SK-N-SH (cell line): ENCODE data around the gene PRKN. TPM values are rescaled to one million over a fixed set of nuclear protein-coding genes. Genes with fewer than 3 reads are reported as not detected.

Experiments
- CTCF ChIA-PET: fragments of 300-600, 350-600 bp; formaldehyde crosslinking; extraction: SDS; loops from one replicate; lab custom pipeline; 2021; lab: Yijun Ruan, JAX
- POLR2A ChIA-PET: fragments of 350-600 bp; sonication (Branson Sonifier 250); formaldehyde crosslinking; extraction: SDS; loops from one replicate; lab custom pipeline; 2020; ENCODE audit warnings: antibody characterized with exemption, inconsistent platforms; lab: Yijun Ruan, JAX
- DNase-seq: peaks from one replicate; pipeline ENCODE4 v3.0.0; 2012
- H2AFZ ChIP-seq: fragments of 200-600 bp; sonication (generic); 2 replicates; pipeline ENCODE4 v1.8.1; 2016; ENCODE audit warnings: antibody characterized with exemption, mild to moderate bottlenecking, low read depth
- H3F3A ChIP-seq: fragments of 200-600 bp; sonication (generic); replicated peaks from 2 replicates; pipeline ENCODE3; 2016; ENCODE audit warnings: antibody characterized with exemption, mild to moderate bottlenecking; ENCODE audit not compliant: insufficient read depth
- H3K27ac ChIP-seq, 2 experiments: fragments of 200-500 bp in 1 of 2; fragments of 200-600 bp in 1 of 2; sonication (Bioruptor generic) in 1 of 2; sonication (generic), shearing (Covaris generic) in 1 of 2; 2 replicates each; pipeline versions ENCODE4 v1.5.1 to v1.6.1; 2014 to 2016; ENCODE audit warnings: low read depth in 2 of 2, inconsistent platforms in 1 of 2, low read length in 1 of 2, mild to moderate bottlenecking in 1 of 2, mixed read lengths in 1 of 2
- H3K27me3 ChIP-seq: fragments of 200-600 bp; sonication (generic), shearing (Covaris generic); 2 replicates; pipeline ENCODE4 v1.6.1; 2016; ENCODE audit warnings: mixed run types; ENCODE audit not compliant: insufficient read depth
- H3K36me3 ChIP-seq, 2 experiments: fragments of 200-500 bp in 1 of 2; fragments of 200-600 bp in 1 of 2; sonication (Bioruptor generic) in 1 of 2; sonication (generic) in 1 of 2; replicated peaks in 1 of 2; 2 replicates each; pipeline versions ENCODE3 to v1.5.1; 2014 to 2016; ENCODE audit warnings: low read length in 1 of 2, mild to moderate bottlenecking in 1 of 2; ENCODE audit not compliant: insufficient read depth in 2 of 2, control insufficient read depth in 1 of 2
- H3K4me1 ChIP-seq, 2 experiments: fragments of 200-500 bp in 1 of 2; fragments of 200-600 bp in 1 of 2; sonication (Bioruptor generic) in 1 of 2; sonication (generic), shearing (Covaris generic) in 1 of 2; 2 replicates each; pipeline versions ENCODE4 v1.5.1 to v1.6.1; 2014 to 2016; ENCODE audit warnings: low read depth in 1 of 2, low read length in 1 of 2, mixed run types in 1 of 2; ENCODE audit not compliant: insufficient read depth in 2 of 2, control insufficient read depth in 1 of 2
- H3K4me2 ChIP-seq: fragments of 200-600 bp; sonication (generic), shearing (Covaris generic); 2 replicates; pipeline ENCODE4 v1.6.1; 2017; ENCODE audit warnings: mixed run types
- H3K4me3 ChIP-seq, 2 experiments: fragments of 200-500 bp in 1 of 2; fragments of 200-600 bp in 1 of 2; sonication (Bioruptor generic) in 1 of 2; sonication (generic), shearing (Covaris generic) in 1 of 2; 2 replicates each; pipeline versions ENCODE4 v1.5.1 to v1.8.1; 2014 to 2016; ENCODE audit warnings: low read depth in 2 of 2, inconsistent platforms in 1 of 2, low read length in 1 of 2, mild to moderate bottlenecking in 1 of 2, mixed read lengths in 1 of 2, moderate library complexity in 1 of 2
- H3K79me2 ChIP-seq: fragments of 200-600 bp; sonication (generic); 2 replicates; pipeline ENCODE4 v1.8.1; 2017; ENCODE audit warnings: mild to moderate bottlenecking; ENCODE audit not compliant: insufficient read depth
- H3K9ac ChIP-seq: fragments of 200-600 bp; sonication (generic); 2 replicates; pipeline ENCODE4 v1.6.1; 2017; ENCODE audit warnings: mixed run types
- H3K9me2 ChIP-seq: fragments of 200-600 bp; sonication (generic); 2 replicates; pipeline ENCODE4 v1.6.1; 2017; ENCODE audit warnings: mixed run types
- H3K9me3 ChIP-seq: fragments of 200-600 bp; sonication (generic); 2 replicates; pipeline ENCODE4 v1.6.1; 2017; ENCODE audit warnings: mixed run types, mild to moderate bottlenecking, moderate library complexity
- H4K20me1 ChIP-seq: fragments of 200-600 bp; sonication (generic); 2 replicates; pipeline ENCODE4 v1.6.1; 2017; ENCODE audit warnings: mild to moderate bottlenecking, mixed run types; ENCODE audit not compliant: insufficient read depth
- EZH2phosphoT487 ChIP-seq: fragments of 200-600 bp; sonication (generic); IDR thresholded peaks from 2 replicates; pipeline ENCODE4 v1.6.1; 2017; ENCODE audit warnings: low read depth, mixed run types, mild to moderate bottlenecking, antibody characterized with exemption, moderate library complexity, borderline replicate concordance
- FOXJ3 ChIP-seq: sonication (generic); formaldehyde crosslinking; IDR thresholded peaks from 2 replicates; pipeline ENCODE4 v1.5.1; 2020; ENCODE audit warnings: mild to moderate bottlenecking, missing genetic modification reagents
- JUND ChIP-seq: IDR thresholded peaks from 2 replicates; pipeline ENCODE4 v1.4.0; 2012
- MAX ChIP-seq: IDR thresholded peaks from 2 replicates; pipeline ENCODE4 v1.4.0; 2012; ENCODE audit warnings: low read depth
- MXI1 ChIP-seq: IDR thresholded peaks from 2 replicates; pipeline ENCODE4 v1.6.1; 2012; ENCODE audit warnings: mild to moderate bottlenecking, low read depth, low read length, improper control_type of control experiment
- PBX3 ChIP-seq: IDR thresholded peaks from 2 replicates; pipeline ENCODE4; 2012
- RAD21 ChIP-seq: IDR thresholded peaks from 2 replicates; pipeline ENCODE4 v1.6.1; 2012; ENCODE audit warnings: mild to moderate bottlenecking, low read length
- RCOR1 ChIP-seq: fragments of 150-350 bp; IDR thresholded peaks from 2 replicates; pipeline ENCODE4 v1.6.1; 2017; ENCODE audit warnings: antibody characterized with exemption, low read length
- RXRA ChIP-seq: IDR thresholded peaks from 2 replicates; pipeline ENCODE4 v1.4.0; 2012; ENCODE audit warnings: low read depth, mild to moderate bottlenecking, borderline replicate concordance
- SMC3 ChIP-seq: IDR thresholded peaks from 2 replicates; pipeline ENCODE4 v1.6.1; 2012; ENCODE audit warnings: low read depth, low read length, improper control_type of control experiment
- USF1 ChIP-seq: IDR thresholded peaks from 2 replicates; pipeline ENCODE4 v1.4.0; 2012; ENCODE audit warnings: low read depth, borderline replicate concordance
- YY1 ChIP-seq: IDR thresholded peaks from 2 replicates; pipeline ENCODE4 v1.4.0; 2012; ENCODE audit warnings: low read depth, mild to moderate bottlenecking
- ZBTB33 ChIP-seq: IDR thresholded peaks from 2 replicates; pipeline ENCODE4 v1.4.0; 2012; ENCODE audit warnings: low read depth, borderline replicate concordance
- WGBS: methylation state at CpG from one replicate; pipeline ENCODE4 v1.1.6; 2017; ENCODE audit warnings: low lambda C conversion rate; 5-methylcytosine and 5-hydroxymethylcytosine counted together
- polyA plus RNA-seq, 3 experiments: library from polyadenylated mRNA; depleted of rRNA; stranded (reverse); fragments of >200 nt; gene quantifications; 2 replicates each; pipeline ENCODE4 v1.2.3, GENCODE V29; 2012

PRKN gene
- polyA plus RNA-seq, 1 of the 3 experiments (the other 2 are of a cell fraction), result 0.76 TPM

GRCh38 chr6:161319231-161319630 lies 1408.3 kb downstream of the PRKN start (continued):
- TF ChIP-seq ZBTB33, result no peak
- no peak for TF ChIP-seq JUND
- no peak for TF ChIP-seq PBX3
- no peak for TF ChIP-seq RXRA
- no peak for TF ChIP-seq SMC3
- TF ChIP-seq RCOR1, result no peak
- no peak for TF ChIP-seq RAD21
- TF ChIP-seq MXI1, result no peak

- Histone ChIP-seq H3K36me3 (no peaks in the 10 kb centered on the region), H3K79me2 (no peaks in the 10 kb centered on the region), H4K20me1 (no peaks in the 10 kb centered on the region), H3K27me3 (no peaks in the 10 kb centered on the region), H3K4me1 (no peaks in the 10 kb centered on the region), H3K4me3 (no peak overlapping the region), H3K9ac (no peak overlapping the region), H3K9me3 (no peaks in the 10 kb centered on the region), H3K9me2 (no peaks in the 10 kb centered on the region)
- CTCF ChIA-PET, result no interaction called here
- 48% methylated on average over 6 of the region's 6 CpGs for WGBS
- TF ChIP-seq FOXJ3 (CRISPR knock-in tag), result no peak
- TF ChIP-seq ZBTB33, result no peak
- no peak for TF ChIP-seq YY1
- TF ChIP-seq JUND, result no peak
- TF ChIP-seq RXRA, result no peak
- no peak for TF ChIP-seq SMC3
- no peak for TF ChIP-seq MAX
- no peak for TF ChIP-seq EZH2phosphoT487
- TF ChIP-seq USF1, result no peak
- TF ChIP-seq, all 33 proteins: peak for 0
- H3K4me2 ChIP-seq, result no peak overlapping the region
- POLR2A ChIA-PET, result no interaction called here
- H3K27ac ChIP-seq, result no peak overlapping the region
- no peak for DNase-seq
- H2AFZ ChIP-seq, result no peak overlapping the region
- H3F3A ChIP-seq, result no peaks in the 10 kb centered on the region
These were observed 1409.1 kb downstream of the PRKN start for GRCh38 chr6:161318456-161318855.
